SK-N-SH (cell line): ENCODE measurements around the gene CRLF1. TPM values are rescaled to one million over a fixed set of nuclear protein-coding genes. Genes with fewer than 3 reads are reported as not detected.

Experiments
- CTCF ChIA-PET: fragments of 300-600, 350-600 bp; formaldehyde crosslinking; extraction: SDS; loops from one replicate; lab custom pipeline; 2021; lab: Yijun Ruan, JAX
- POLR2A ChIA-PET: fragments of 350-600 bp; sonication (Branson Sonifier 250); formaldehyde crosslinking; extraction: SDS; loops from one replicate; lab custom pipeline; 2020; ENCODE audit warnings: antibody characterized with exemption, inconsistent platforms; lab: Yijun Ruan, JAX
- DNase-seq: peaks from one replicate; pipeline ENCODE4 v3.0.0; 2012
- H2AFZ ChIP-seq: fragments of 200-600 bp; sonication (generic); 2 replicates; pipeline ENCODE4 v1.8.1; 2016; ENCODE audit warnings: antibody characterized with exemption, mild to moderate bottlenecking, low read depth
- H3F3A ChIP-seq: fragments of 200-600 bp; sonication (generic); replicated peaks from 2 replicates; pipeline ENCODE3; 2016; ENCODE audit warnings: antibody characterized with exemption, mild to moderate bottlenecking; ENCODE audit not compliant: insufficient read depth
- H3K27ac ChIP-seq, 2 experiments: fragments of 200-500 bp in 1 of 2; fragments of 200-600 bp in 1 of 2; sonication (Bioruptor generic) in 1 of 2; sonication (generic), shearing (Covaris generic) in 1 of 2; 2 replicates each; pipeline versions ENCODE4 v1.5.1 to v1.6.1; 2014 to 2016; ENCODE audit warnings: low read depth in 2 of 2, inconsistent platforms in 1 of 2, low read length in 1 of 2, mild to moderate bottlenecking in 1 of 2, mixed read lengths in 1 of 2
- H3K27me3 ChIP-seq: fragments of 200-600 bp; sonication (generic), shearing (Covaris generic); 2 replicates; pipeline ENCODE4 v1.6.1; 2016; ENCODE audit warnings: mixed run types; ENCODE audit not compliant: insufficient read depth
- H3K36me3 ChIP-seq, 2 experiments: fragments of 200-500 bp in 1 of 2; fragments of 200-600 bp in 1 of 2; sonication (Bioruptor generic) in 1 of 2; sonication (generic) in 1 of 2; replicated peaks in 1 of 2; 2 replicates each; pipeline versions ENCODE3 to v1.5.1; 2014 to 2016; ENCODE audit warnings: low read length in 1 of 2, mild to moderate bottlenecking in 1 of 2; ENCODE audit not compliant: insufficient read depth in 2 of 2, control insufficient read depth in 1 of 2
- H3K4me1 ChIP-seq, 2 experiments: fragments of 200-500 bp in 1 of 2; fragments of 200-600 bp in 1 of 2; sonication (Bioruptor generic) in 1 of 2; sonication (generic), shearing (Covaris generic) in 1 of 2; 2 replicates each; pipeline versions ENCODE4 v1.5.1 to v1.6.1; 2014 to 2016; ENCODE audit warnings: low read depth in 1 of 2, low read length in 1 of 2, mixed run types in 1 of 2; ENCODE audit not compliant: insufficient read depth in 2 of 2, control insufficient read depth in 1 of 2
- H3K4me2 ChIP-seq: fragments of 200-600 bp; sonication (generic), shearing (Covaris generic); 2 replicates; pipeline ENCODE4 v1.6.1; 2017; ENCODE audit warnings: mixed run types
- H3K4me3 ChIP-seq, 2 experiments: fragments of 200-500 bp in 1 of 2; fragments of 200-600 bp in 1 of 2; sonication (Bioruptor generic) in 1 of 2; sonication (generic), shearing (Covaris generic) in 1 of 2; 2 replicates each; pipeline versions ENCODE4 v1.5.1 to v1.8.1; 2014 to 2016; ENCODE audit warnings: low read depth in 2 of 2, inconsistent platforms in 1 of 2, low read length in 1 of 2, mild to moderate bottlenecking in 1 of 2, mixed read lengths in 1 of 2, moderate library complexity in 1 of 2
- H3K79me2 ChIP-seq: fragments of 200-600 bp; sonication (generic); 2 replicates; pipeline ENCODE4 v1.8.1; 2017; ENCODE audit warnings: mild to moderate bottlenecking; ENCODE audit not compliant: insufficient read depth
- H3K9ac ChIP-seq: fragments of 200-600 bp; sonication (generic); 2 replicates; pipeline ENCODE4 v1.6.1; 2017; ENCODE audit warnings: mixed run types
- H3K9me2 ChIP-seq: fragments of 200-600 bp; sonication (generic); 2 replicates; pipeline ENCODE4 v1.6.1; 2017; ENCODE audit warnings: mixed run types
- H3K9me3 ChIP-seq: fragments of 200-600 bp; sonication (generic); 2 replicates; pipeline ENCODE4 v1.6.1; 2017; ENCODE audit warnings: mixed run types, mild to moderate bottlenecking, moderate library complexity
- H4K20me1 ChIP-seq: fragments of 200-600 bp; sonication (generic); 2 replicates; pipeline ENCODE4 v1.6.1; 2017; ENCODE audit warnings: mild to moderate bottlenecking, mixed run types; ENCODE audit not compliant: insufficient read depth
- ELF1 ChIP-seq: IDR thresholded peaks from 2 replicates; pipeline ENCODE4 v1.4.0; 2012
- EZH2phosphoT487 ChIP-seq: fragments of 200-600 bp; sonication (generic); IDR thresholded peaks from 2 replicates; pipeline ENCODE4 v1.6.1; 2017; ENCODE audit warnings: low read depth, mixed run types, mild to moderate bottlenecking, antibody characterized with exemption, moderate library complexity, borderline replicate concordance
- FOXJ3 ChIP-seq: sonication (generic); formaldehyde crosslinking; IDR thresholded peaks from 2 replicates; pipeline ENCODE4 v1.5.1; 2020; ENCODE audit warnings: mild to moderate bottlenecking, missing genetic modification reagents
- FOXM1 ChIP-seq: IDR thresholded peaks from 2 replicates; pipeline ENCODE4 v1.4.0; 2012; ENCODE audit warnings: low read depth, mild to moderate bottlenecking
- GABPA ChIP-seq: IDR thresholded peaks from 2 replicates; pipeline ENCODE4 v1.4.0; 2012; ENCODE audit warnings: low read depth, mild to moderate bottlenecking
- GATA2 ChIP-seq: sonication (generic); formaldehyde crosslinking; IDR thresholded peaks from 2 replicates; pipeline ENCODE4 v1.5.0; 2020; ENCODE audit warnings: mild to moderate bottlenecking, missing genetic modification reagents
- MXI1 ChIP-seq: IDR thresholded peaks from 2 replicates; pipeline ENCODE4 v1.6.1; 2012; ENCODE audit warnings: mild to moderate bottlenecking, low read depth, low read length, improper control_type of control experiment
- NFIC ChIP-seq: IDR thresholded peaks from 2 replicates; pipeline ENCODE4 v1.4.0; 2012; ENCODE audit warnings: borderline replicate concordance
- NRF1 ChIP-seq: IDR thresholded peaks from 2 replicates; pipeline ENCODE4 v1.6.1; 2012; ENCODE audit warnings: low read depth, mild to moderate bottlenecking, low read length
- RAD21 ChIP-seq: IDR thresholded peaks from 2 replicates; pipeline ENCODE4 v1.6.1; 2012; ENCODE audit warnings: mild to moderate bottlenecking, low read length
- RXRA ChIP-seq: IDR thresholded peaks from 2 replicates; pipeline ENCODE4 v1.4.0; 2012; ENCODE audit warnings: low read depth, mild to moderate bottlenecking, borderline replicate concordance
- SIN3A ChIP-seq: IDR thresholded peaks from 2 replicates; pipeline ENCODE4 v1.6.1; 2012; ENCODE audit warnings: low read depth, mild to moderate bottlenecking, low read length, moderate library complexity, borderline replicate concordance
- SMC3 ChIP-seq: IDR thresholded peaks from 2 replicates; pipeline ENCODE4 v1.6.1; 2012; ENCODE audit warnings: low read depth, low read length, improper control_type of control experiment
- USF1 ChIP-seq: IDR thresholded peaks from 2 replicates; pipeline ENCODE4 v1.4.0; 2012; ENCODE audit warnings: low read depth, borderline replicate concordance
- WGBS: methylation state at CpG from one replicate; pipeline ENCODE4 v1.1.6; 2017; ENCODE audit warnings: low lambda C conversion rate; 5-methylcytosine and 5-hydroxymethylcytosine counted together
- polyA plus RNA-seq, 3 experiments: library from polyadenylated mRNA; depleted of rRNA; stranded (reverse); fragments of >200 nt; gene quantifications; 2 replicates each; pipeline ENCODE4 v1.2.3, GENCODE V29; 2012
- TF ChIP-seq, protein P1 (sequence below): IDR thresholded peaks from 2 replicates; pipeline ENCODE4 v1.4.0; 2012; ENCODE audit warnings: low read depth, borderline replicate concordance
- TF ChIP-seq, protein P2 (sequence below): fragments of 200-600 bp; sonication (generic); IDR thresholded peaks from 2 replicates; pipeline ENCODE4 v1.6.1; 2017; ENCODE audit warnings: antibody characterized with exemption, mild to moderate bottlenecking, moderate library complexity
- TF ChIP-seq, protein P3 (sequence below): IDR thresholded peaks from 2 replicates; pipeline ENCODE4 v1.4.0; 2012; ENCODE audit warnings: low read depth
- TF ChIP-seq, protein P4 (sequence below): IDR thresholded peaks from 2 replicates; pipeline ENCODE4; 2012
- TF ChIP-seq, protein P5 (sequence below): IDR thresholded peaks from 2 replicates; pipeline ENCODE4 v1.6.1; 2012; ENCODE audit warnings: mild to moderate bottlenecking, low read depth, low read length, moderate library complexity

CRLF1 gene
- polyA plus RNA-seq, 1 of the 3 experiments (the other 2 are of a cell fraction): 0.71 TPM

DNA sequence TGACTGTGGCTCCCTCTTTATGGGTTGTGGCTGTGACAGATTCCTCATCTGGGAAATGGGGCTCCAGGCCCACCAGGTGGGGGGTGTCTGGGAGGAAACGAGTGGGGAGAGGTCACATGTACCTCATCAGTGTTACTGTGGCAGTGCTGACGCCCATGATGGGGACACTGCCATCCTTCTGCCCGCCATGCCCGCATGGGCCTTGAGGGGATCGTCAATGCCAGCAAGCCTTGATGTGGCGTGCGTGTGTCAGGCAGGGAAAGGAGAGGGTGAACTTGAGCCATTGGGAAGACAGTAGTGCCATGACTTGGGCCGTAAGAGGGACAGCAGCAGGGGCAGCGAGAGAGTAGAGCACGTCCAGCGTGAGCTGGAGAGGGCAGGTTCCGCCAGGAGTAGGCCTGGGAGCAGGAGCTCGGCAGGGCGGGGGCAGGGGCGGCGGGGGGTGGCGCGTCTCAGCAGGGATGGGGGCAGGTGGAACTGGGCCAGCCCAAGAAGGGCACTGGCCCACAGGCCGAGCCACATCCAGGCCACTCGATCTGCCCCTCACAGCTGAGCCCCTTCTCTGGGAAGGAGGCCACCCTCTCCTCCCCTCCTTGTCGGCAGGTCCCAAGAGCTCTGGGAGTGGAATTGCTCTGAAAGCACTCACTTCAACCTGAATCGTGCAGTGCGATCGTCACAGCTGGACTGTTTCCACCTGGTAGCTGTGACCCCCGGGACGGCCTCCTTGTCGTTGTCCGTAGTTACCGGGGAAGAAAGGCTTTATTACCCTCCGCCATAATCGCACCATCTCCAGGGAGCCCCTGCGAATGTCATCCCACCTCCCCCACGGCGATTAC lies 40.2 kb upstream of the CRLF1 start:
- no peaks in the 10 kb centered on the region for H3K36me3 ChIP-seq
- H3K9ac ChIP-seq: no peak overlapping the region
- no peak overlapping the region for H2AFZ ChIP-seq
- TF ChIP-seq GABPA: no peak
- no peak for TF ChIP-seq EZH2phosphoT487
- TF ChIP-seq, protein P1, sequence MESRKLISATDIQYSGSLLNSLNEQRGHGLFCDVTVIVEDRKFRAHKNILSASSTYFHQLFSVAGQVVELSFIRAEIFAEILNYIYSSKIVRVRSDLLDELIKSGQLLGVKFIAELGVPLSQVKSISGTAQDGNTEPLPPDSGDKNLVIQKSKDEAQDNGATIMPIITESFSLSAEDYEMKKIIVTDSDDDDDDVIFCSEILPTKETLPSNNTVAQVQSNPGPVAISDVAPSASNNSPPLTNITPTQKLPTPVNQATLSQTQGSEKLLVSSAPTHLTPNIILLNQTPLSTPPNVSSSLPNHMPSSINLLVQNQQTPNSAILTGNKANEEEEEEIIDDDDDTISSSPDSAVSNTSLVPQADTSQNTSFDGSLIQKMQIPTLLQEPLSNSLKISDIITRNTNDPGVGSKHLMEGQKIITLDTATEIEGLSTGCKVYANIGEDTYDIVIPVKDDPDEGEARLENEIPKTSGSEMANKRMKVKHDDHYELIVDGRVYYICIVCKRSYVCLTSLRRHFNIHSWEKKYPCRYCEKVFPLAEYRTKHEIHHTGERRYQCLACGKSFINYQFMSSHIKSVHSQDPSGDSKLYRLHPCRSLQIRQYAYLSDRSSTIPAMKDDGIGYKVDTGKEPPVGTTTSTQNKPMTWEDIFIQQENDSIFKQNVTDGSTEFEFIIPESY: no peak
- TF ChIP-seq RAD21: no peak
- no peak for TF ChIP-seq NFIC
- TF ChIP-seq FOXJ3: no peak
- no peak for TF ChIP-seq GATA2 (CRISPR knock-in tag)
- TF ChIP-seq, protein P2, sequence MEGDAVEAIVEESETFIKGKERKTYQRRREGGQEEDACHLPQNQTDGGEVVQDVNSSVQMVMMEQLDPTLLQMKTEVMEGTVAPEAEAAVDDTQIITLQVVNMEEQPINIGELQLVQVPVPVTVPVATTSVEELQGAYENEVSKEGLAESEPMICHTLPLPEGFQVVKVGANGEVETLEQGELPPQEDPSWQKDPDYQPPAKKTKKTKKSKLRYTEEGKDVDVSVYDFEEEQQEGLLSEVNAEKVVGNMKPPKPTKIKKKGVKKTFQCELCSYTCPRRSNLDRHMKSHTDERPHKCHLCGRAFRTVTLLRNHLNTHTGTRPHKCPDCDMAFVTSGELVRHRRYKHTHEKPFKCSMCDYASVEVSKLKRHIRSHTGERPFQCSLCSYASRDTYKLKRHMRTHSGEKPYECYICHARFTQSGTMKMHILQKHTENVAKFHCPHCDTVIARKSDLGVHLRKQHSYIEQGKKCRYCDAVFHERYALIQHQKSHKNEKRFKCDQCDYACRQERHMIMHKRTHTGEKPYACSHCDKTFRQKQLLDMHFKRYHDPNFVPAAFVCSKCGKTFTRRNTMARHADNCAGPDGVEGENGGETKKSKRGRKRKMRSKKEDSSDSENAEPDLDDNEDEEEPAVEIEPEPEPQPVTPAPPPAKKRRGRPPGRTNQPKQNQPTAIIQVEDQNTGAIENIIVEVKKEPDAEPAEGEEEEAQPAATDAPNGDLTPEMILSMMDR: no peak
- TF ChIP-seq SMC3: no peak
- TF ChIP-seq, protein P3, sequence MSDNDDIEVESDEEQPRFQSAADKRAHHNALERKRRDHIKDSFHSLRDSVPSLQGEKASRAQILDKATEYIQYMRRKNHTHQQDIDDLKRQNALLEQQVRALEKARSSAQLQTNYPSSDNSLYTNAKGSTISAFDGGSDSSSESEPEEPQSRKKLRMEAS: no peak
- no peak for TF ChIP-seq MXI1
- no peak for TF ChIP-seq SIN3A
- no peak for TF ChIP-seq FOXM1
- TF ChIP-seq, protein P4, sequence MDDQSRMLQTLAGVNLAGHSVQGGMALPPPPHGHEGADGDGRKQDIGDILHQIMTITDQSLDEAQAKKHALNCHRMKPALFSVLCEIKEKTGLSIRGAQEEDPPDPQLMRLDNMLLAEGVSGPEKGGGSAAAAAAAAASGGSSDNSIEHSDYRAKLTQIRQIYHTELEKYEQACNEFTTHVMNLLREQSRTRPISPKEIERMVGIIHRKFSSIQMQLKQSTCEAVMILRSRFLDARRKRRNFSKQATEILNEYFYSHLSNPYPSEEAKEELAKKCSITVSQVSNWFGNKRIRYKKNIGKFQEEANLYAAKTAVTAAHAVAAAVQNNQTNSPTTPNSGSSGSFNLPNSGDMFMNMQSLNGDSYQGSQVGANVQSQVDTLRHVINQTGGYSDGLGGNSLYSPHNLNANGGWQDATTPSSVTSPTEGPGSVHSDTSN: no peak
- no peak for TF ChIP-seq RXRA
- no peak for TF ChIP-seq NRF1
- TF ChIP-seq USF1: no peak
- TF ChIP-seq, protein P5, sequence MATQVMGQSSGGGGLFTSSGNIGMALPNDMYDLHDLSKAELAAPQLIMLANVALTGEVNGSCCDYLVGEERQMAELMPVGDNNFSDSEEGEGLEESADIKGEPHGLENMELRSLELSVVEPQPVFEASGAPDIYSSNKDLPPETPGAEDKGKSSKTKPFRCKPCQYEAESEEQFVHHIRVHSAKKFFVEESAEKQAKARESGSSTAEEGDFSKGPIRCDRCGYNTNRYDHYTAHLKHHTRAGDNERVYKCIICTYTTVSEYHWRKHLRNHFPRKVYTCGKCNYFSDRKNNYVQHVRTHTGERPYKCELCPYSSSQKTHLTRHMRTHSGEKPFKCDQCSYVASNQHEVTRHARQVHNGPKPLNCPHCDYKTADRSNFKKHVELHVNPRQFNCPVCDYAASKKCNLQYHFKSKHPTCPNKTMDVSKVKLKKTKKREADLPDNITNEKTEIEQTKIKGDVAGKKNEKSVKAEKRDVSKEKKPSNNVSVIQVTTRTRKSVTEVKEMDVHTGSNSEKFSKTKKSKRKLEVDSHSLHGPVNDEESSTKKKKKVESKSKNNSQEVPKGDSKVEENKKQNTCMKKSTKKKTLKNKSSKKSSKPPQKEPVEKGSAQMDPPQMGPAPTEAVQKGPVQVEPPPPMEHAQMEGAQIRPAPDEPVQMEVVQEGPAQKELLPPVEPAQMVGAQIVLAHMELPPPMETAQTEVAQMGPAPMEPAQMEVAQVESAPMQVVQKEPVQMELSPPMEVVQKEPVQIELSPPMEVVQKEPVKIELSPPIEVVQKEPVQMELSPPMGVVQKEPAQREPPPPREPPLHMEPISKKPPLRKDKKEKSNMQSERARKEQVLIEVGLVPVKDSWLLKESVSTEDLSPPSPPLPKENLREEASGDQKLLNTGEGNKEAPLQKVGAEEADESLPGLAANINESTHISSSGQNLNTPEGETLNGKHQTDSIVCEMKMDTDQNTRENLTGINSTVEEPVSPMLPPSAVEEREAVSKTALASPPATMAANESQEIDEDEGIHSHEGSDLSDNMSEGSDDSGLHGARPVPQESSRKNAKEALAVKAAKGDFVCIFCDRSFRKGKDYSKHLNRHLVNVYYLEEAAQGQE: no peak
- TF ChIP-seq ELF1: no peak
- H3K79me2 ChIP-seq: peaks cover 20% of the 10 kb centered on the region; the same call in 1 of the 2 replicates
- H3K4me2 ChIP-seq: no peak overlapping the region
- H3K27ac ChIP-seq: no peak overlapping the region
- H3K27me3 ChIP-seq: no peaks in the 10 kb centered on the region
- peaks cover 0 to 6% of the 10 kb centered on the region in 2 experiments; a peak in 1 of 4 replicates for H3K4me1 ChIP-seq
- H4K20me1 ChIP-seq: 0 out of 2 replicates have a peak, but pooled peaks cover 3% of the 10 kb centered on the region
- H3K9me3 ChIP-seq: no peaks in the 10 kb centered on the region
- CTCF ChIA-PET: interaction anchor here (1.1 to 2.0 kb wide), 2 partner anchors 53 to 201 kb away, joined by 3 to 5 read pairs; no protein-coding TSS in a partner anchor
- H3F3A ChIP-seq: no peaks in the 10 kb centered on the region
- POLR2A ChIA-PET: no interaction called here
- no peaks in the 10 kb centered on the region for H3K9me2 ChIP-seq
- no peak for DNase-seq
- H3K4me3 ChIP-seq: no peak overlapping the region
- WGBS: 93% methylated on average over 25 of the region's 34 CpGs
